A673 (cell line): ENCODE results near the gene CTSW. TPM values are rescaled to one million over a fixed set of nuclear protein-coding genes. Genes with fewer than 3 reads are reported as not detected.

Source experiments
- BruUV-seq: library from RNA; stranded (reverse); fragments of 400-500 nt; replicated peaks from 2 replicates; lab custom pipeline; 2021; lab: Mats Ljungman, UMichigan
- CTCF ChIA-PET: fragments of 300-600 bp; sonication (Branson Sonifier 250); formaldehyde crosslinking; loops from one replicate; lab custom pipeline; 2022; ENCODE audit warnings: antibody characterized with exemption; lab: Charles Lee
- POLR2A ChIA-PET: fragments of 300-600 bp; sonication (Branson Sonifier 250); formaldehyde crosslinking; loops from one replicate; lab custom pipeline; 2022; ENCODE audit warnings: antibody characterized with exemption; ENCODE audit not compliant: low non-redundant PET; lab: Charles Lee
- DNase-seq: peaks from one replicate; pipeline ENCODE4 v3.0.0-alpha.2; 2015; ENCODE audit warnings: low spot score
- H3K27ac ChIP-seq: fragments of 200-600 bp; sonication (generic); 2 replicates; pipeline ENCODE4 v1.5.1; 2016; ENCODE audit warnings: mixed run types, low read depth, mild to moderate bottlenecking, mixed read lengths, antibody characterized with exemption, low read length; ENCODE audit not compliant: poor library complexity, severe bottlenecking
- H3K27me3 ChIP-seq: fragments of 200-600 bp; sonication (generic); replicated peaks from 2 replicates; pipeline ENCODE4 v1.6.1; 2017; ENCODE audit warnings: mixed run types, low read depth, mild to moderate bottlenecking, mixed read lengths, antibody characterized with exemption, low read length; ENCODE audit not compliant: insufficient read depth, poor library complexity
- H3K36me3 ChIP-seq: fragments of 200-600 bp; sonication (generic); 2 replicates; pipeline ENCODE4 v1.6.1; 2016; ENCODE audit warnings: mixed run types, mild to moderate bottlenecking, mixed read lengths, antibody characterized with exemption, low read length; ENCODE audit not compliant: insufficient read depth, poor library complexity, severe bottlenecking
- H3K4me1 ChIP-seq: fragments of 200-600 bp; sonication (generic); 2 replicates; pipeline ENCODE4 v1.6.1; 2017; ENCODE audit warnings: mixed run types, mild to moderate bottlenecking, mixed read lengths, antibody characterized with exemption, low read length; ENCODE audit not compliant: insufficient read depth, poor library complexity, severe bottlenecking
- H3K4me3 ChIP-seq: fragments of 200-600 bp; sonication (generic); 2 replicates; pipeline ENCODE4 v1.5.1; 2016; ENCODE audit warnings: low read depth, mixed run types, mild to moderate bottlenecking, mixed read lengths, low read length; ENCODE audit not compliant: poor library complexity, severe bottlenecking
- H3K9me3 ChIP-seq: fragments of 200-600 bp; sonication (generic); 2 replicates; pipeline ENCODE4 v1.6.1; 2016; ENCODE audit warnings: mixed run types, low read depth, mild to moderate bottlenecking, mixed read lengths, antibody characterized with exemption, low read length; ENCODE audit not compliant: poor library complexity, severe bottlenecking
- CTCF ChIP-seq: fragments of 300-800, 200-600 bp; sonication (generic); conservative IDR thresholded peaks from 2 replicates; pipeline ENCODE4 v1.5.1; 2017; ENCODE audit warnings: low read depth, mild to moderate bottlenecking, antibody characterized with exemption, low read length, moderate library complexity, mixed read lengths
- EZH2 ChIP-seq: fragments of 200-600 bp; sonication (generic); IDR thresholded peaks from 2 replicates; pipeline ENCODE4 v1.6.1; 2017; ENCODE audit warnings: borderline replicate concordance, low read depth, mild to moderate bottlenecking, mixed read lengths, antibody characterized with exemption, low read length; ENCODE audit not compliant: poor library complexity, severe bottlenecking
- intact Hi-C: fragments of 100-400 bp; cut with micrococcal nuclease; formaldehyde crosslinking; loops from one replicate; pipeline ENCODE4 v1.10.0; 2022; ENCODE audit not compliant: unreplicated experiment
- total RNA-seq: library from RNA; stranded (reverse); gene quantifications from 2 replicates; pipeline ENCODE4 v1.2.3, GENCODE V29; 2021

CTSW gene
- total RNA-seq, 1 experiment from 2014 or later, result not detected

GRCh38 chr11:65931773-65932557 lies 52.3 kb downstream of the CTSW start:
- TF ChIP-seq CTCF, result no peak
- TF ChIP-seq EZH2, result no peak
- intact Hi-C loops, result no loop called here
- Histone ChIP-seq H3K9me3 (no peaks in the 10 kb centered on the region), H3K27me3 (no peaks in the 10 kb centered on the region), H3K36me3 (no peaks in the 10 kb centered on the region), H3K4me3 (no peak overlapping the region), H3K4me1 (no peaks in the 10 kb centered on the region), H3K27ac (no peak overlapping the region)
- ChIA-PET POLR2A (no interaction called here), CTCF (interaction anchor here (0.6 to 1.2 kb wide), 2 partner anchors 42 to 43 kb away, joined by 3 to 13 read pairs; partner anchors contain the start of genes CCDC85B and FIBP)
- BruUV-seq, result no TSS peak
- no peak for DNase-seq

DNA sequence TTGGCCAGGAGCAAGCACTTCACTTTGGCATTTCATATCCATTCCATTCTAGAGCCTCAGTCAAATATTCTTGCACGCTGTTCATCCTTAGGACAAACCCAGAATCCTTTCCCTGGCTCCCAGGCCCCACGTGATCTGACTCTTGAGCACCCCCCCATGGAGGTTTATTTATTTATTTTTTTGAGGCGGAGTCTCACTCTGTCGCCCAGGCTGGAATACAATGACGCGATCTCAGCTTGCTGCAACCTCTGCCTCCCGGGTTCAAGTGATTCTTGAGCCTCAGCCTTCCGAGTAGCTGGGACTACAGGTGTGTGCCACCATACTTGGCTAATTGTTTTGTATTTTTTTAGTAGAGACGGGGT lies 52.9 kb downstream of the CTSW start:
- Histone ChIP-seq H3K27me3 (no peaks in the 10 kb centered on the region), H3K9me3 (no peaks in the 10 kb centered on the region), H3K4me1 (no peaks in the 10 kb centered on the region), H3K4me3 (no peak overlapping the region), H3K36me3 (no peaks in the 10 kb centered on the region), H3K27ac (no peak overlapping the region)
- intact Hi-C loops, result no loop called here
- TF ChIP-seq CTCF (no peak; the same call in 1 of the 2 replicates), EZH2 (no peak)
- peak; percentile 75 for DNase-seq
- no TSS peak for BruUV-seq
- ChIA-PET CTCF (interaction anchor here (1.2 kb wide), 1 partner anchor 44 kb away, joined by 13 read pairs; the partner anchor contains the start of gene FIBP), POLR2A (no interaction called here)

Other genes with a start within 250 kb of the CTSW start
- 30.0 and 43.2 TPM in 2 replicates for gene SIPA1, start 241.7 kb upstream of the CTSW start, total RNA-seq
- 92.0 and 99.3 TPM in 2 replicates for gene RELA, start 216.9 kb upstream of the CTSW start, total RNA-seq
- gene KAT5, start 167.6 kb upstream of the CTSW start, total RNA-seq, result 68.1 and 71.3 TPM in 2 replicates
- gene RNASEH2C, start 159.0 kb upstream of the CTSW start, total RNA-seq, result 73.6 and 80.2 TPM in 2 replicates
- 22.5 and 22.8 TPM in 2 replicates for gene AP5B1, start 98.9 kb upstream of the CTSW start, total RNA-seq
- not detected in 2 replicates for gene OVOL1, start 92.8 kb upstream of the CTSW start, total RNA-seq
- gene SNX32, start 45.9 kb upstream of the CTSW start, total RNA-seq, result 2.0 and 2.1 TPM in 2 replicates
- gene CFL1, start 21.7 kb upstream of the CTSW start, total RNA-seq, result 1,449 and 1,649 TPM in 2 replicates
- gene MUS81, start 19.4 kb upstream of the CTSW start, total RNA-seq, result 64.6 and 77.4 TPM in 2 replicates
- 31.2 and 37.6 TPM in 2 replicates for gene EFEMP2, start 7.0 kb upstream of the CTSW start, total RNA-seq
- gene FIBP, start 8.6 kb downstream of the CTSW start, total RNA-seq, result 98.5 and 116 TPM in 2 replicates
- 32.3 and 32.9 TPM in 2 replicates for gene CCDC85B, start 10.8 kb downstream of the CTSW start, total RNA-seq
- 12.6 and 29.0 TPM in 2 replicates for gene FOSL1, start 20.6 kb downstream of the CTSW start, total RNA-seq
- 22.4 and 27.6 TPM in 2 replicates for gene C11orf68, start 39.2 kb downstream of the CTSW start, total RNA-seq
- 122 and 124 TPM in 2 replicates for gene DRAP1, start 39.6 kb downstream of the CTSW start, total RNA-seq
- gene TSGA10IP, start 65.6 kb downstream of the CTSW start, total RNA-seq, result not detected in 2 replicates
- 95.8 and 96.3 TPM in 2 replicates for gene SART1, start 81.9 kb downstream of the CTSW start, total RNA-seq
- gene EIF1AD, start 122.3 kb downstream of the CTSW start, total RNA-seq, result 69.4 and 86.2 TPM in 2 replicates
- 541 and 556 TPM in 2 replicates for gene BANF1, start 122.7 kb downstream of the CTSW start, total RNA-seq
- 2.3 and 3.9 TPM in 2 replicates for gene CST6, start 132.2 kb downstream of the CTSW start, total RNA-seq
- not detected in 2 replicates for gene CATSPER1, start 146.6 kb downstream of the CTSW start, total RNA-seq
- gene GAL3ST3, start 169.3 kb downstream of the CTSW start, total RNA-seq, result 1.8 and 2.0 TPM in 2 replicates
- gene SF3B2, start 172.5 kb downstream of the CTSW start, total RNA-seq, result 357 and 358 TPM in 2 replicates
- 75.7 and 79.1 TPM in 2 replicates for gene PACS1, start 190.4 kb downstream of the CTSW start, total RNA-seq